Transverse colon (tissue), 4 donors: ENCODE data around the gene MPDU1. TPM values are rescaled to one million over a fixed set of nuclear protein-coding genes. Genes with fewer than 3 reads are reported as not detected.
A peak's percentile ranks its signal among the peaks of the same experiment; 100 is the strongest.

Experiments
- DNase-seq: peaks from one replicate; pipeline ENCODE4 v3.0.0-alpha.2; 2019
- H3K27ac ChIP-seq, 4 donors: fragments of 200-600 bp; sonication (generic); 2 replicates each; pipeline ENCODE4 v1.5.1; 2016 to 2018; ENCODE audit warnings: inconsistent platforms in 4 of 4
- H3K27me3 ChIP-seq: fragments of 200-600 bp; sonication (generic); 2 replicates; pipeline ENCODE4 v1.5.1; 2017; ENCODE audit warnings: inconsistent platforms
- H3K36me3 ChIP-seq, 4 donors: fragments of 200-600 bp; sonication (generic); 2 replicates each; pipeline ENCODE4 v1.5.1; 2017 to 2019; ENCODE audit warnings: inconsistent platforms in 4 of 4
- H3K4me1 ChIP-seq, 4 donors: fragments of 200-600 bp; sonication (generic); 2 replicates each; pipeline ENCODE4 v1.5.1; 2017 to 2020; ENCODE audit warnings: inconsistent platforms in 4 of 4
- H3K4me3 ChIP-seq, 4 donors: fragments of 200-600 bp; sonication (generic); 1 replicate in 1 of 4; 2 replicates in 3 of 4; pipeline versions ENCODE4 v1.5.1 to v1.6.1; 2017 to 2019; ENCODE audit warnings: inconsistent platforms in 4 of 4
- H3K9me3 ChIP-seq, 2 donors: fragments of 200-600 bp; sonication (generic); 2 replicates each; pipeline ENCODE4 v1.5.1; 2017 to 2019; ENCODE audit warnings: inconsistent platforms in 2 of 2
- EP300 ChIP-seq: sonication (generic); formaldehyde crosslinking; IDR thresholded peaks from one replicate; pipeline ENCODE4 v1.6.1; 2017; ENCODE audit warnings: antibody characterized with exemption, low read depth
- POLR2A ChIP-seq: fragments of 450-650 bp; IDR thresholded peaks from one replicate; pipeline ENCODE4 v1.6.1; 2016; ENCODE audit warnings: antibody characterized with exemption, mild to moderate bottlenecking, moderate library complexity
- POLR2AphosphoS5 ChIP-seq, 3 donors: sonication (generic); formaldehyde crosslinking; IDR thresholded peaks; one replicate each; pipeline ENCODE4 v1.6.1; 2016; ENCODE audit warnings: antibody characterized with exemption in 3 of 3
- WGBS, 2 donors: methylation state at CpG; one replicate each; pipeline ENCODE4 v1.1.5; 2018; ENCODE audit warnings: low coverage in 1 of 2; 5-methylcytosine and 5-hydroxymethylcytosine counted together
- in situ Hi-C, 4 donors: fragments of 200-750 bp; cut with MboI; loops; one replicate each; pipeline versions ENCODE4 v1.15.0 to v1.15.1; 2017; ENCODE audit warnings: low sequenced_read_pairs in 3 of 4, low pct_ligation_motif_present in 1 of 4, low pct_unique_long_range_greater_than_20kb in 1 of 4
- intact Hi-C: fragments of 100-400 bp; cut with DNase I; formaldehyde crosslinking; loops from one replicate; pipeline ENCODE4 v1.15.1; 2023; ENCODE audit warnings: low total_unique reads
- total RNA-seq, 4 donors: library from RNA; depleted of rRNA; stranded (reverse); fragments of >200 nt; gene quantifications; one replicate each; pipeline ENCODE4 v1.1.0, GENCODE V29; 2016
- TF ChIP-seq, protein P1 (sequence below), 5 experiments: fragments of 200-600 bp in 3 of 5; fragments of 450-650 bp in 2 of 5; sonication (generic) in 3 of 5; IDR thresholded peaks; 1 replicate in 2 of 5; 2 replicates in 3 of 5; pipeline ENCODE4 v1.5.1; 2016 to 2017; ENCODE audit warnings: antibody characterized with exemption in 5 of 5, inconsistent platforms in 3 of 5, mild to moderate bottlenecking in 2 of 5, moderate library complexity in 1 of 5

The MPDU1 gene
- total RNA-seq, 4 donors from 2014 or later = 97.9 to 312 (median 157) TPM

DNA sequence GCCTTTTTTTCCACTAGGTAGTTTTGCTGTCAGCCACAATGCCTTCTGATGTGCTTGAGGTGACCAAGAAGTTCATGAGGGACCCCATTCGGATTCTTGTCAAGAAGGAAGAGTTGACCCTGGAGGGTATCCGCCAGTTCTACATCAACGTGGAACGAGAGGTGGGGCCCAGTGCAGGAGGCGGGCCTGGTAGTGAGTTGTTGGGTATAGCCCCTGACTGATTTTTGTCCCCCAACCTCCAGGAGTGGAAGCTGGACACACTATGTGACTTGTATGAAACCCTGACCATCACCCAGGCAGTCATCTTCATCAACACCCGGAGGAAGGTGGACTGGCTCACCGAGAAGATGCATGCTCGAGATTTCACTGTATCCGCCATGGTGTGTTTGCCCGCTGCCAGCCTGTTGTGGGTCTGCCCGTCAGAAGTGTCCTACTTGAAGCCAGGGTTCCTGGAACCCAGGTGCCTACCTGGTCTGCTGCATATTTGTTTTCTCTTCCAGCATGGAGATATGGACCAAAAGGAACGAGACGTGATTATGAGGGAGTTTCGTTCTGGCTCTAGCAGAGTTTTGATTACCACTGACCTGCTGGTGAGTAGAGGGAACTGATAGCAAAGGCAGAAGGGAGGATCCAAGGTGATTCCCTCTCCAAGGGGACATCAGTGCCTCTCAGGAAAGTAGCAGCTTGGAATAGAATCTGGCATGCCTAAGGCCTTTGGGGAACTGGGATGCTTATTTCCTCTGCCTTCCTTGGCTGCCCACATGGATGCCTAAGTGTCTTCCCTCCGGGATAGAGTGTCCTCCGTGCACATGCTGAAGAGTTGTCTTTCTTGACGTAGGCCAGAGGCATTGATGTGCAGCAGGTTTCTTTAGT is 6.1 kb upstream of the MPDU1 start:
- WGBS, 2 donors = 66 to 79% methylated on average over 3 to 17 of the region's 17 CpGs
- TF ChIP-seq POLR2A (no peak), POLR2AphosphoS5 (IDR thresholded peaks at IDR 0.05) (peak in 1 of 3 donors; percentile 8)
- Histone ChIP-seq H3K27ac (peak overlapping the region; percentile 89 to 91 (median 90)), H3K9me3 (no peaks in the 10 kb centered on the region), H3K36me3 (peaks cover 0 to 46% (median 25%) of the 10 kb centered on the region in 4 donors), H3K4me1 (peaks cover 35 to 69% (median 48%) of the 10 kb centered on the region in 4 donors), H3K4me3 (no peak overlapping the region), H3K27me3 (no peaks in the 10 kb centered on the region)
- in situ Hi-C loops = no loop called here
- no peak for DNase-seq
- intact Hi-C loops = no loop called here

DNA sequence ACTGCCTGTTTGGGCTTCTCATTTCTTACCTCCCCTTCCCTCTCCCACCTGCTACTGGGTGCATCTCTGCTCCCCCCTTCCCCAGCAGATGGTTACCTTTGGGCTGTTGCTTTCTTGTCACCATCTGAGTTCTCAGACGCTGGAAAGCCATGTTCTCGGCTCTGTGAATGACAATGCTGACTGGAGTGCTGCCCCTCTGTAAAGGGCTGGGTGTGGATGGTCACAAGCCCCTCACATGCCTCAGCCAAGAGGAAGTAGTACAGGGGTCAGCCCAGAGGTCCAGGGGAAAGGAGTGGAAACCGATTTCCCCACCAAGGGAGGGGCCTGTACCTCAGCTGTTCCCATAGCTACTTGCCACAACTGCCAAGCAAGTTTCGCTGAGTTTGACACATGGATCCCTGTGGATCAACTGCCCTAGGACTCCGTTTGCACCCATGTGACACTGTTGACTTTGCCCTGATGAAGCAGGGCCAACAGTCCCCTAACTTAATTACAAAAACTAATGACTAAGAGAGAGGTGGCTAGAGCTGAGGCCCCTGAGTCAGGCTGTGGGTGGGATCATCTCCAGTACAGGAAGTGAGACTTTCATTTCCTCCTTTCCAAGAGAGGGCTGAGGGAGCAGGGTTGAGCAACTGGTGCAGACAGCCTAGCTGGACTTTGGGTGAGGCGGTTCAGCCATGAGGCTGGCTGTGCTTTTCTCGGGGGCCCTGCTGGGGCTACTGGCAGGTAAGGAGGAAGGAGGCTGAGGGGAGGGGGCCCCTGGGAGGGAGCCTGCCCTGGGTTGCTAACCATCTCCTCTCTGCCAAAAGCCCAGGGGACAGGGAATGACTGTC is 4.4 kb upstream of the MPDU1 start, which contains the start of gene CD68:
Gene CD68, plus strand, starts transcription at position 638 of the 833 bp plus-strand sequence. Its CDS starts 40 bp downstream, at position 678.
- TF ChIP-seq POLR2A = peak; percentile 85
- TF ChIP-seq, protein P1, sequence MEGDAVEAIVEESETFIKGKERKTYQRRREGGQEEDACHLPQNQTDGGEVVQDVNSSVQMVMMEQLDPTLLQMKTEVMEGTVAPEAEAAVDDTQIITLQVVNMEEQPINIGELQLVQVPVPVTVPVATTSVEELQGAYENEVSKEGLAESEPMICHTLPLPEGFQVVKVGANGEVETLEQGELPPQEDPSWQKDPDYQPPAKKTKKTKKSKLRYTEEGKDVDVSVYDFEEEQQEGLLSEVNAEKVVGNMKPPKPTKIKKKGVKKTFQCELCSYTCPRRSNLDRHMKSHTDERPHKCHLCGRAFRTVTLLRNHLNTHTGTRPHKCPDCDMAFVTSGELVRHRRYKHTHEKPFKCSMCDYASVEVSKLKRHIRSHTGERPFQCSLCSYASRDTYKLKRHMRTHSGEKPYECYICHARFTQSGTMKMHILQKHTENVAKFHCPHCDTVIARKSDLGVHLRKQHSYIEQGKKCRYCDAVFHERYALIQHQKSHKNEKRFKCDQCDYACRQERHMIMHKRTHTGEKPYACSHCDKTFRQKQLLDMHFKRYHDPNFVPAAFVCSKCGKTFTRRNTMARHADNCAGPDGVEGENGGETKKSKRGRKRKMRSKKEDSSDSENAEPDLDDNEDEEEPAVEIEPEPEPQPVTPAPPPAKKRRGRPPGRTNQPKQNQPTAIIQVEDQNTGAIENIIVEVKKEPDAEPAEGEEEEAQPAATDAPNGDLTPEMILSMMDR (IDR thresholded peaks at IDR 0.05) = no peak
- peak; percentile 60 to 87 (median 85) for TF ChIP-seq POLR2AphosphoS5 (IDR thresholded peaks at IDR 0.05)
- H3K27ac ChIP-seq = peak within 1 kb of the TSS; percentile 89 to 91 (median 90)
- DNase-seq = peak; percentile 85
- peaks cover 41 to 74% (median 54%) of the 10 kb centered on the region in 4 donors for H3K4me1 ChIP-seq
- H3K9me3 ChIP-seq = no peaks in the 10 kb centered on the region
- no peaks in the 10 kb centered on the region for H3K27me3 ChIP-seq
- peaks cover 0 to 46% (median 24%) of the 10 kb centered on the region in 4 donors for H3K36me3 ChIP-seq
- H3K4me3 ChIP-seq = peak within 1 kb of the TSS in 2 of 4 donors; percentile 1 to 38
- in situ Hi-C loops (no loop called here), intact Hi-C loops (no loop called here)
- WGBS, 2 donors = 0 to 16% methylated on average over 1 to 7 of the region's 7 CpGs

DNA sequence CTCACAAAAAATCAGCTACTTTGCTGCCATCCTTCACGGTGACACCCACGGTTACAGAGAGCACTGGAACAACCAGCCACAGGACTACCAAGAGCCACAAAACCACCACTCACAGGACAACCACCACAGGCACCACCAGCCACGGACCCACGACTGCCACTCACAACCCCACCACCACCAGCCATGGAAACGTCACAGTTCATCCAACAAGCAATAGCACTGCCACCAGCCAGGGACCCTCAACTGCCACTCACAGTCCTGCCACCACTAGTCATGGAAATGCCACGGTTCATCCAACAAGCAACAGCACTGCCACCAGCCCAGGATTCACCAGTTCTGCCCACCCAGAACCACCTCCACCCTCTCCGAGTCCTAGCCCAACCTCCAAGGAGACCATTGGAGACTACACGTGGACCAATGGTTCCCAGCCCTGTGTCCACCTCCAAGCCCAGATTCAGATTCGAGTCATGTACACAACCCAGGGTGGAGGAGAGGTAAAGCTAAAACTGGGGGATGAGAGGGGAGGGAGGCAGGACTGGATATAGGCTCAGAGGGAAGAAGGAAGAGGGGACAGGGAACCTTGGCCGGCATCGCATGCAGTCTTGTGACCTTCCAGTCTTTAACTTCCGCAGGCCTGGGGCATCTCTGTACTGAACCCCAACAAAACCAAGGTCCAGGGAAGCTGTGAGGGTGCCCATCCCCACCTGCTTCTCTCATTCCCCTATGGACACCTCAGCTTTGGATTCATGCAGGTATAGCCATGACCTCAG is 3.6 kb upstream of the MPDU1 start:
- intact Hi-C loops (loop anchor here (10.0 kb wide), 1 partner anchor 535 kb away; the partner anchor contains the start of gene SLC16A11), in situ Hi-C loops (no loop called here)
- H3K4me1 ChIP-seq = peaks cover 41 to 74% (median 53%) of the 10 kb centered on the region in 4 donors
- peak overlapping the region; percentile 89 to 91 (median 90) for H3K27ac ChIP-seq
- DNase-seq = no peak
- H3K36me3 ChIP-seq = peaks cover 0 to 40% (median 20%) of the 10 kb centered on the region in 4 donors
- TF ChIP-seq POLR2A = no peak
- TF ChIP-seq EP300 = no peak
- no peak for TF ChIP-seq POLR2AphosphoS5 (IDR thresholded peaks at IDR 0.05)
- TF ChIP-seq, protein P1 (IDR thresholded peaks at IDR 0.05) = no peak
- 60 to 62% methylated on average over 1 to 12 of the region's 12 CpGs for WGBS, 2 donors
- no peaks in the 10 kb centered on the region for H3K27me3 ChIP-seq
- H3K4me3 ChIP-seq = peak overlapping the region in 2 of 4 donors; percentile 1 to 38
- H3K9me3 ChIP-seq = no peaks in the 10 kb centered on the region
